M059J (cell line): Measurements from ENCODE around the gene DDX43. TPM values are rescaled to one million over a fixed set of nuclear protein-coding genes. Genes with fewer than 3 reads are reported as not detected.
"Not testable (repeated sequence)": the region's sequence is repeated elsewhere in the genome, so short reads cannot be mapped to it uniquely, and the experiment has no call there.

ENCODE experiments used
- DNase-seq: peaks from one replicate; pipeline ENCODE4 v3.0.0-alpha.2; 2012; ENCODE audit warnings: low read depth
- total RNA-seq: library from RNA; depleted of rRNA; stranded (reverse); fragments of >200 nt; shearing (Covaris generic); gene quantifications from 2 replicates; pipeline ENCODE4 v1.2.3, GENCODE V29; 2014

The DDX43 gene
- total RNA-seq, 1 experiment from 2014 or later, result not detected

DNA sequence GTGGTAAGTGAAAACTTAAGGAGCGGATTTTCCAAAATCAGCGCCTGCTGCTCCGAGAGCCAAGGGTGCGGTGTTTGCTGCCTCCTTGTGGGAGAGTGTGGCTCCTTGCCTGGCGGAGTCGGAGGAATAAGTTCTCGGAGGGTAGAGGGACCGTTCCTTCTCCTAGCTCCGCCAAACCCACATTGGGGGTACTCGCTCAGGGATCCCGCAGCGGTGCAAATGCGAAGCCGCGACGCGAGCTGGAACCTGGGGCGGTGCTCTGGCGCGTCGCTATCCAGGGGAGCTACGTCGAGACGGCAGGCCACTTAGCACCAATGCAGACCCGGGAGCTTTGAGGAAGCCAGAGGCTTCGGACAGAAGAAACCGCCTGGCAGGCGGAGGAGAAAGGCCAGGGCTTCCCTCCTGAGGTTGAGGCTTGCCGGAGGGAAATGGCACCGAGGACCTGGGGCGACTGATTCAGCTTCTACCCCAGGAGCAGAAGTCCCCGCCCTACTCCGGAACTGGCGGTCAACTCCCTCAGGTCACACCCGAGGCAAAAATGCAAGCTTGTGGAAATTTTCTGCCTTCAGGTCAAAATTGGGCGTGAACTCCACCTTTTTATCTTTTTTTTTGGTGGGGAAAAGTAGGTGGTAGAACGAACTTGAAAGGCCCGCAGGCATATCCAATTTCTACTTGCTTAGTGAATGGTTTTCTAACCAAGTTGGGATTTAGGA, 5.7 kb upstream of the DDX43 start:
- peak; percentile 76 for DNase-seq

DNA sequence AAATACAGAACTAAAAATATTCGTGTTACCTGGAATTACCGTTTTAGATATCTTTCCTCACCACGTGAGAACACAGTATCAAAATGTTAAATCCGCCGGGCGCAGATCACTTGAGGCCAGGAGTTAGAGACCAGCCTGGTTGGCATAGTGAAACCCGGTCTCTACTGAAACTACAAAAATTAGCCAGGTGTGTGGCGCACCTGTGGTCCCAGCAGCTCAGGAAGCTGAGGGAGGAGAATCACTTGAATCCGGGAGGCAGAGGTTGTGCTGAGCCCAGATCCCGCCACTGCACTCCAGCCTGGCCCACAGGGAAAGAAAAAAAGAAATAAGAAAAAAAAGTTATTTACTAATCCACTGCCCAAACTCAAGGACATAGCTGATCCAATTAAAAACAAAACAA, 4.8 kb upstream of the DDX43 start:
- DNase-seq, result no peak

DNA sequence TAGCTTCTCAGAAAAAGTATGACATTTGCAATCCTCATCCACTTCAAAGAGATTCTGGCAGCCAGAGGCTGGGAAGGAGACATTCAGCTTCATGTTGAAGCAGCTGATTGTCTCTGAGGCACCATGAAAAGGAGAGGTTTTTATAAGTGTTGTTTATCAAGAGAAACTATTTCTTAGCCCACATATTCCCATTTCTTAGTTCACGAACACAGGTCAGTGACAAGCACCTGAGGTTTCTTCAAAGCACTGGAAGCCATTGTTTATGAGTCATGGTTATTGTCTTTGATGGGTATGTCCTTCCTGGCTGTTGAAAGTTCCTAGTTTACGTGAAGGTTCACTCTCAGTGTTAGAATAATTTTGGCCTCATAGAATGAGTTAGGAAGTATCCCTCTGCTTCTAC, 3.0 kb upstream of the DDX43 start:
- DNase-seq, result peak; percentile 16

DNA sequence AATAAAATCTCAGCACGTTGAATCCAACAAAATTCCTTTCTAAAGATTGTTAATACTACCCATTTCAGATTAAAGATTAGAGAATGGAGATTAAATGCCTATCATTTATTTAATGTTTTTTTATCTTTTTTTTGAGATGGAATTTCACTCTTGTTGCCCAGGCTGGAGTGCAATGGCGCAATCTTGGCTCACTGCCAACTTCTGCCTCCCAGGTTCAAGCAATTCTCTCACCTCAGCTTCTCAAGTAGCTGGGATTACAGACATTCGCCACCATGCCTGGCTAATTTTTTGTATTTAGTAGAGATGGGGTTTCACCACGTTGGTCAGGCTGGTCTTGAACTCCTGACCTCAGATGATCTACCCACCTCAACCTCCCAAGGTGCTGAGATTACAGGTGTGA, 2.4 kb upstream of the DDX43 start:
- not testable (repeated sequence) for DNase-seq

DNA sequence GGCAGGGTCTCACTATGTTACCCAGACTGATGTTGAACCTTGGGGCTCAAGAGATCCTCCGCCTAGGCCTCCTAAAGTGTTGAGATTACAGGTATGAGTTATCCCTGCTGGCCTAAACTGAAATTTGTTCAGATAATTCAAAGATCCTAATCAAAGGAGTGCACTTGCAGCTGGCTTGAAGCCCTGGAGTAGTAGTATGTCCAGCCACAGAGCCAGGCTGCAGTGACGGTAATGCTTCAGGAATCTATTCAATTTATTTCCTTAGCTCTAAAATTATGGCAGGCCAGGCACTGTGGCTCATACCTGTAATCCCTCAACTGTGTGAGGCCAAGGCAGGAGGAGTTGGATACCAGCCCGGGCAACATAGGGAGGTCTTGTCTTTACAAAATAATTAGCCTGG, 1.4 kb upstream of the DDX43 start:
- DNase-seq, result peak; percentile 56

DNA sequence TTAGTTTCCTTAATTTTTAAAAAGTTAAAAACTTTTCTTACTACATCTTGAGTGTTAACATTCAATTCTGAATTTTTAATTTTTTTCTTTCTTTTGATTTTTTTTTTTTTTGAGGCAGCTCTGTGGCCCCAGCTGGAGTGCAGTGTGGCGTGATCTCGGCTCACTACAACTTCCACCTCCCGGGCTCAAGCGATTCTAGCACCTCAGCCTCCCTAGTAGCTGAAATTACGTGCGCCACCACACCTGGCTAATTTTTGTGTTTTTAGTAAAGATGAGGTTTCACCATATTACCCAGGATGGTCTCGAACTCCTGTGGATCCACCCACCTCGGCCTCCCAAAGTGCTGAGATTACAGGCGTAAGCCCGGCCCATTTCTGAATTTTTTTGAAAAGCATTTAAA, 1.2 kb downstream of the DDX43 start:
- no peak for DNase-seq

DNA sequence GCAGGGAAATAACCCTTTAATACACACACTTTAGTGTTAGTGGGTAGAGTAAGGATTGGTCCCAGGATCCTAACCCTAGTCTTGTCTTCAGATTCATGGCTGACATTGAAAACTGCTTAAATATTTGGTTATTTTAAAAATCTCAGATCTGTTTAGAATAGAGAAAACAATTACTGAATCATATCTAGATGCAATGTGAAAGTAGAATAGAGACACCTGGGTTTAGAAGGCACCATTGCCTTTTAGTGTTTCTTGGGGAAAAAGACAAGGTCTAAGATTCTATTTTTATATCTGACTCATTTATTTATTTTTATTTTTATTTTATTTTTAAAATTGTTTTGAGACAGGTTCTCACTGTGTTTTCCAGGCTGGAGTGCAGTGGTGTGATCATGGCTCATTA, 6.0 kb downstream of the DDX43 start:
- no peak for DNase-seq

DNA sequence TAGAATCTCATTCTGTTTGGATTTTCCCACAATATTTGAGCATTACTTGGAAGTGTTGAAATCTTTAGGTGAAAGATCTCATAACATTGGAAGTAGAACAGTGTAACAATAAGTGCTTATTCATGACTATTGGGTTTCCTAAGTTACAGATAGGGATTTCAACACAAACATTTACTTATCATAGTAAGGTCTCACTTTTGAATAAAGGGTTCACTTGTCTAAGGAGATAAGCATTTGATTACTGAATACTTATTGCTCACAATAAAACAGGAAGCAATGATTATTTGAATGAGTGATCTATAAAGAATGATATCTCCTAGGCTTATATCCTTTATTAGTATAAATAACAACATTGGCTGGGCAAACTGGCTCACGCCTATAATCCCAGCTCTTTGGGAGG, 14.8 kb downstream of the DDX43 start:
- DNase-seq, result no peak

DNA sequence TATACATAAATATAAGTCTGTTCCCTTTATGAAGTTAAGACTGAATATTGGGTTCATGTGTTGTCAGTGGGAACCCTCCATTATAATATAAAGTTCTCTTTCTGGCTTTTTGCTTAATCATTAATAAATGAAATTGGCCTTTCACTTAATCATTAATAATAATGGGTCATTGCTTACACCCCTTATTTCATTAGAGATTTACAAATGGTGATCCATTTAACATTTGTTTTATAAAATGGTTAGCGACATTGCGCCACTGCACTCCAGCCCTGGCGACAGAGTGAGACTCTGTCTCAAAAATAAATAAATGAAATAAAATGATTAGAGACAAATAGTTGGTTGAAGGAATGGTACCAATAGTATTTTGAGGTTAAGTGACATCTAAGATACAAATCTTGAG, 18.5 kb downstream of the DDX43 start:
- DNase-seq, result no peak

DNA sequence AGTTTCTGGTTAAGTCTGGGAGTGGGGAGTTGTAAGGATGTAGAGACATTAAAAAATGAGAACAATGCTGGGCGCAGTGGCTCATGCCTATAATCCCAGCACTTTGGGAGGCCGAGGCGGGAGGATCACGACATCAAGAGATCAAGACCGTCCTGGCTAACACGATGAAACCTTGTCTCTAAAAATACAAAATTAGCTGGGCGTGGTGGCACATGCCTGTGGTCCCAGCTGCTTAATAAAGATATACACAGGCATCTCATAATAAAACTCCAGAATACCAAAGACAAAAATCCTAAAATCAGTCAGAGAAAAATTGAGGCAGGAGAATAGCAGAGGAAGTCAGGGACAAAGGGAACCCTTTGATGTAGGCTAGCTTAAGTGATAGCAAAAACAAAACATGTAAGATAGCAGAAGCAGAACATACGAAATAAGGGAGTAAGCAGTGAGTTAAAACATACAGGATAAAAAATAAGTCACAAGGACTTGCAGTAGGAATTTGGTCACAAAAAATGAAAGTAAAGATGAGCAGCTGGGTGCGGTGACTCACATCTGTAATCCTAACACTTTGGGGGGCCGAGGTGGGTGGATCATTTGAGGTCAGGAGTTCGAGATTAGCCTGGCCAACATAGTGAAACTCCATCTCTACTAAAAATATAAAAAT, 23.6 kb downstream of the DDX43 start:
- peak; percentile 7 for DNase-seq

DNA sequence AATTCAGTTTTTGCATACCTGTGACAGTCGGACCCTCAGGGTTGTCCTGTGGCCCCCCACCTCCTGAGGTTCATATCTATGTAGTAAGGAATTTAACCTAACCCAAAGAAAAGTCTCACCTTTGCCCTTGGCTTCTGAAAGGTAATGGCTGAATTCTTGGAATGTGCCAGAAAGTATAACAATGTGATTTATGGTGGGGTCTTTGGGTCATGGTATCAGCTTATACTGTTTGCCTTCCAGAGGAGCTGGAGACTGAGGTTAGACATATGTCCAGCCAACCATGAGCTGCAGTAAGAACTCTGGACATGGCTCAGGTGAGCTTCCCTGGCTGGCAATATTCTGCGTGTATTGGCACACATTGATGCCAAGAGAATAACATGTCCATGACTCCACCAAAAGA, 26.9 kb downstream of the DDX43 start:
- no peak for DNase-seq

DNA sequence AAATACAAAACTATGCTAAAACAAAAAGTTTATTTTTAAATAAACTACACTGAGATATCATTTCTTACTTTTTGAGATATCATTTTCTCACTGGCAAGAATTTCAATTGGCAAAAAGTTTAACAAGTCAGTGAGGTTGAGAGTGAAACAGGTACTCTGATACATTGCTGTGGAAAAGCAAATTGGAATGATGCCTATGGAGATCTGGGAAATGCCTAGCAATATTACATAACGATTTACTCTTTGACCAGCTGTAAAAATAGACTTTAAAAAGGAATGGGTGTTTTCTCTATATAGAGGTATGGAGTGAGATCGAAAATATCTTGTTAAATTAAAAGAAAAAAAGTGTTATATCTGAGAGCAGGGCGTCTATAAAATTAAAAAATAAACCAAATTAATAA, 40.6 kb downstream of the DDX43 start:
- no peak for DNase-seq

DNA sequence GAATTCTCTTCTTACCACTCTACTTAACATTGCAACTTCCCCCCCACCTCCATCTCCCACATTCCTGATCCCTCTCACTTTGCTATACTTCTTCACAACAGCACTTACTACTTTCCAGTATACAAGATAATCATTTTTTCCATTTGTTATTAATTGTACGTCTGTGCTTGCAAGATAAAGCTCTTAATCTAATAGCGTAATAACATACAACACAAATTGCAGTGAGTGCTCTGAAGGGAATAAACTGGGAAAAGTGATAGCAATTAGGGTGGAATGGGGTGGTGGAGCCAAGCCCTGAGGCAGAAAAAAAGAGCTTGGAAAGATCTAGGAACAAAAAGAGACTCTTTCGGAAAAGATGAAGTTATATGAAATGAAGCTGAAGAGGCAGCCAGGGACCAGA, 48.9 kb downstream of the DDX43 start:
- no peak for DNase-seq

DNA sequence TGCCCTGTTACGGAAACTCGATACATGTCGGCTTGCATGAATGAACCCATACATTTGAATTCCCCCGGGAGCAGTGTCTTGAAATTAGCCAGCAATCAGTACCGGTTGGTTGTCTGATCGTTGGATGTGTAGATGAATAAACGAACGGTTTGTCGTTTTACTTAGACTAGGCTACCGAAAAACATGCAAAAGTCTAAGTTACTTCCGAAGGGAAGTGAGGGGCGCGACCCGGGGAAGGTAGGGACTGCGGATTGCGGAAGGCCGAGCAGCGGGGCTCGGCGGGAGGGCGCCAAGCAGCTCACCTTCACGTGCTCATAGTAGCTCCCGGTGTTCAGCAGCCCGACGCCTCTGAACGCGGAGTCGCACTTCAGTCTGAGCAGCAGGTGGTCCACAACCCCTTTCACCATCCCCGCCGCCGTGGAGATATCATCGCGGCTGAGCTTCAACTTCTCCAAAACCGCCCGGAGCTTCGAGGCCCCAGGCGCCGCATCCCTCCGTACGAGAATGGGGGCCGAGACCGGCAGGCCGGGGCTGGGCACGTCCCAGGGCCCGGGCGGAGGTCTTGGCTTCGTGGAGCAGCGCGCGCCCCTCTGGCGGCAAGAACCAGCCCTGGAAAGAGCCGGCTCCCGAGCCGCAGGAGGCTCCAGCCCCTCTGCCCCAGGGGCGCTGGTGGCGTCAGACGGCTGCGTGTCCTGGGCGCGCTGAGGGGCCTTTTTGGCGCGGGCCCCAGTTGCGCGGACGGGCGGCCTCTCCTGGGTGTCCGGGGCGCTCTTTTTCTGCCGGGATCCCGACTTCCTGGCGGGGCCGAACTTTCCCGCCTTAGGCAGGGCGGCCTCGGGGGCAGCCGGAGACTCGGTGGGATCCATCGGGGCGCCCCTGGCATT, 56.8 kb downstream of the DDX43 start:
- DNase-seq, result peak; percentile 25

DNA sequence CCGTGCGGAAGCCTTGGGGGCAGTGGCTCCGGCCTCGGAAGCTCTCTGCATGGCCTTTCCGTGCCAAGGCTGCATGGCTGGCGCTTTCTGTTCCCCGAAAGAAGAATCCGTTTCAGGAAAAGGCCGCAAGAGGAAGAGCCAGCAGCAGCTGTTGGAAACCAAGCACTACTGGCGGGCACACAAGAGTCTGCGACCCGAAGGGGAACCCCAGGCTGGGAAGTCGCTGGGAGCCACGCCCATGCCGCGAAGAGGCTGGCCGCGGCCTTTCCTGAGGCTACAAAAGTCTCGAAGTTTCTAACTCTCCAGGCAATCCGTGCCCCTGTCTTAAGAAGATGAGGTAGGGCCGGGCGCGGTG, 57.5 kb downstream of the DDX43 start, which contains the start of gene CGAS:
Gene CGAS (minus strand): TSS at position 191 of the 355 bp plus-strand sequence. CDS start 116 bp downstream, at position 75.
- DNase-seq, result peak; percentile 85

DNA sequence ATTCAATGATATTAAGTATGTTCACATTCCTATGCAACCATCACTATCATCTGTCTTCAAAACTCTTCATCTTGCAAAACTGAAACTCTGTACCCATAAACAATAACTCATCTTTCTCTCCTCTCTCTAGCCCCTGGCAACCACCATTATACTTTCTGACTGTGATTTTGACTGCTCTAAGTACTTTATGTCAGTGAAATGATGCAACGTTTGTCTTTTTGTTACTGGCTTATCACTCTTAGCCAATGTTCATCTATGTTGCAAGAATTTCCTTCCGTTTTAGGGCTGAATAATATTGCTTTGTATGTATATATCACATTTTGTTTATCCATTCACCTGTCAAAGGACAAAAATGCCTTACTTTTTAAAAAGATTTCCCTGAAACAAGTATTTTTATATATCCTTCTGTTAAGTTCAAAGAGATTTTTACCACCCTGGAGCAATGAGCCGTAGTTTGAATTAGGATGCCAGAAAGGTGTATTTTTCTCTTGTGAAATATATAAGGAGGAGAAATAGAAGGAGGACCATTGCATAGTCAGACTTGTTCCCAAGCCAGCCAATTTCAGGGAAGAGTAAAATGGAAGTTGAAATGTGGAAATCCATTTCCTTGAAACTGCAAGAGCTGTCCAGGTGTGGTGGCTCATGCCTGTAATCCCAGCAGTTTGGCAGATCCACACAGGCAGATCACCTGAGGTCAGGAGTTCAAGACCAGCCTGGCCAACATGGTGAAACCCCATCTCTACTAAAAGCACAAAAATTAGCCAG, 61.4 kb downstream of the DDX43 start:
- DNase-seq, result no peak

DNA sequence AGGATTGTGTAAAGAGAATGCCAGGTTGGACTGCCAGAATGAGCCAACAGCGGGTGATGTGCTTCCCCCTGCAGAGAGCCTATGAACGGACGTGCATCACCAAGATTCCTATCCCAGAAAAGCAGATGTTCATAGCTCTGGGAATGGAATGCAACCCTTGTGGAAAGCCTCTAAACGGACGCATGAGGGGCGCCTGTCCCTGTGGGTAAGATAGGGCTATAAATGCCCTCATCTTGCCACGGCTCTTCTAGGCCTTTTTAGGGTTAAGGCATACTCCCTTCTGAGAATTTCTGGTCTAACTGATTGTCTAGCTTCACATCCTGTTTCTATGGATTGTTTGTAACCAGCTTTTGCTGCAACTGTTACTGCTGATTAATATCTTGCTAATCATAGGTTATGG, 64.8 kb downstream of the DDX43 start:
- not testable (repeated sequence) for DNase-seq

DNA sequence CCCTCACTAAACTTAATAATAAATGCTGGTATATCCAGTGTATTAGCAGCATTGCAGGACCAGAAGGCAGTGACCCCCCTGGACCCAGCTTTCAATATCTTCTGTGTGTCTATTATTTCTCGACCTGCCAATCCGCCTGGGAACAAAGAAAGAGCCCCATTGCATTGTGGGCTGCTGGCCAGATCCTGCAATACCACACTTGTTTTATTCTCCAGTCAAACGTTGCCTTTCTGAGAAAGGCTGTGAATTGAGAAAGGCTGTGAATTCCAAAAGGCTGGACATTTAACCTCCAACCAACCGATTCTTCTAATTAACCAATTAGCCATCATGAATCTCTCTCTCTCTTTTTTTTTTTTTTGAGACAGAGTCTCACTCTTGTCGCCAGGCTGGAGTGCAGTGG, 65.4 kb downstream of the DDX43 start:
- no peak for DNase-seq

DNA sequence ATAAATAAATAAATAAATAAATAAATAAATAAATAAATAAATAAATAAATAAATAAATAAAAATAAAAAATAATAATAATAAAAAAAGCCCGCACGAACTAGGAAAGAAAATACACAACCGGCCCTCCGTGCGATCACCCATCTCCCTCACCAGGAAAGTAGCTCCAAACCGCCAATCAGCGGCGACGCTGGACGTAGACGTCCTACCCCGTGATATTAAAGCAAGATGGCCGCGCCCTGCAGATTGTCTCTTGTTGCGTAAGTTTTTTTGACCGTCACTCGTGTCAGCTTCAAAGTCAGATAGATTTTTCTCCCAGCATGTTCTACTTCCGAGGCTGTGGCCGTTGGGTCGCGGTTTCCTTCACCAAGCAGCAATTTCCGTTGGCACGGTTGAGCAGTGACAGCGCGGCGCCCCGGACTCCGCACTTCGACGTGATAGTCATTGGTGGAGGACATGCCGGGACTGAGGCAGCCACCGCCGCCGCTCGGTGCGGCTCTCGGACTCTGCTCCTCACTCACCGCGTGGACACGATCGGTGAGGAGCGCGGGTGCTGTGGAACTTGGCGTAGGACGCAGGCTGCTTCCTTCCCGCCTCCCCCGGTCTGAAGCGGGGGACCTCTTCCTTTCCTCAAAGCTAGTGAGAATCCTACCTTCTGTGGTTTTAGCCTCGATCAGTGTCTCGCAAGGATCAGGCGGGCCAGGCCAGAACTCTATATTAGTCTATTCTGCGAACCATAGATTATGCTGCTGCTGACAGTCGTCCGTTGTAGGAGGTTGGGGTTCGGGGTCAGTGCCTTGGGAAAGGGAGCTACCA, 67.1 kb downstream of the DDX43 start, which contains the start of gene MTO1:
Gene MTO1 (plus strand): TSS at position 201 of the 814 bp plus-strand sequence. CDS start 118 bp downstream, at position 319.
- peak; percentile 95 for DNase-seq
